Keratinocyte (primary cell): ENCODE results near the gene TAS2R5. TPM values are rescaled to one million over a fixed set of nuclear protein-coding genes. Genes with fewer than 3 reads are reported as not detected.

Source experiments
- DNase-seq: peaks from one replicate; pipeline ENCODE4 v3.0.0-alpha.2; 2011; ENCODE audit warnings: low read depth, missing footprints, low spot score
- FAIRE-seq: peaks from 2 replicates; lab custom pipeline; 2011; peaks lifted over from hg19 to GRCh38; lab: Jason Lieb, UNC
- H2AFZ ChIP-seq: 2 replicates; pipeline ENCODE4 v1.6.0; 2012; ENCODE audit warnings: low read length, control low read depth, inconsistent platforms; ENCODE audit not compliant: control insufficient read depth
- H3K27ac ChIP-seq: 2 replicates; pipeline ENCODE4 v1.5.1; 2011; ENCODE audit warnings: low read length; ENCODE audit not compliant: control insufficient read depth, insufficient read depth
- H3K27me3 ChIP-seq: 3 replicates; pipeline ENCODE4 v1.6.0; 2011; ENCODE audit warnings: low read length; ENCODE audit not compliant: control insufficient read depth, insufficient read depth; ENCODE audit errors: extremely low read depth
- H3K36me3 ChIP-seq, 2 experiments: 2 replicates in 1 of 2; 3 replicates in 1 of 2; pipeline ENCODE4 v1.5.1; 2011; ENCODE audit warnings: low read length in 2 of 2, mild to moderate bottlenecking in 1 of 2; ENCODE audit not compliant: control insufficient read depth in 2 of 2, insufficient read depth in 2 of 2; ENCODE audit errors: extremely low read depth in 1 of 2
- H3K4me1 ChIP-seq: 3 replicates; pipeline ENCODE4 v1.5.1; 2011; ENCODE audit warnings: low read length; ENCODE audit not compliant: control insufficient read depth, insufficient read depth; ENCODE audit errors: extremely low read depth
- H3K4me2 ChIP-seq: 3 replicates; pipeline ENCODE4 v1.6.0; 2011; ENCODE audit warnings: low read depth, low read length; ENCODE audit not compliant: control insufficient read depth, insufficient read depth; ENCODE audit errors: extremely low read depth
- H3K4me3 ChIP-seq, 3 experiments: fragments of 200-600 bp in 1 of 3; sonication (generic) in 1 of 3; 2 replicates in 2 of 3; 3 replicates in 1 of 3; pipeline ENCODE4 v1.5.1; 2011 to 2016; ENCODE audit warnings: low read length in 3 of 3, mild to moderate bottlenecking in 3 of 3, control low read depth in 2 of 3, inconsistent platforms in 1 of 3, low read depth in 1 of 3, mixed read lengths in 1 of 3, mixed run types in 1 of 3, moderate library complexity in 1 of 3; ENCODE audit not compliant: control insufficient read depth in 2 of 3, insufficient read depth in 2 of 3; ENCODE audit errors: extremely low read depth in 1 of 3
- H3K79me2 ChIP-seq: 2 replicates; pipeline ENCODE4 v1.6.0; 2012; ENCODE audit warnings: low read length; ENCODE audit not compliant: control insufficient read depth, insufficient read depth
- H3K9ac ChIP-seq: 3 replicates; pipeline ENCODE4 v1.6.0; 2011; ENCODE audit warnings: low read length; ENCODE audit not compliant: control insufficient read depth, insufficient read depth; ENCODE audit errors: extremely low read depth
- H3K9me1 ChIP-seq: 3 replicates; pipeline ENCODE4 v1.6.0; 2011; ENCODE audit warnings: low read length; ENCODE audit not compliant: control insufficient read depth, insufficient read depth; ENCODE audit errors: extremely low read depth
- H3K9me3 ChIP-seq: 2 replicates; pipeline ENCODE4 v1.5.1; 2012; ENCODE audit warnings: low read depth, low read length; ENCODE audit not compliant: control insufficient read depth
- H4K20me1 ChIP-seq: 3 replicates; pipeline ENCODE4 v1.6.0; 2011; ENCODE audit warnings: low read length; ENCODE audit not compliant: control insufficient read depth, insufficient read depth; ENCODE audit errors: extremely low read depth
- EZH2 ChIP-seq: IDR thresholded peaks from one replicate; pipeline ENCODE4 v1.6.1; 2012; ENCODE audit warnings: inconsistent platforms, mild to moderate bottlenecking, low read length, moderate library complexity
- dilution Hi-C: fragments of 300-500 bp; cut with MboI; formaldehyde crosslinking; loops from one replicate; pipeline ENCODE4 v1.7.0; 2020; ENCODE audit warnings: low sequenced_read_pairs; ENCODE audit not compliant: extremely low pct_ligation_motif_present
- polyA plus RNA-seq, 5 experiments: library from polyadenylated mRNA; depleted of rRNA in 3 of 5; stranded (reverse) in 3 of 5; stranded (forward) in 1 of 5; unstranded in 1 of 5; fragments of >200 nt; gene quantifications; 1 replicate in 1 of 5; 2 replicates in 3 of 5; 3 replicates in 1 of 5; pipeline versions ENCODE4 v1.2.1 to v1.2.3, GENCODE V29; 2011 to 2012; ENCODE audit warnings: missing spikeins in 2 of 5, low read depth in 1 of 5, low replicate concordance in 1 of 5
- TF ChIP-seq, protein P1 (sequence below), 3 experiments: IDR thresholded peaks in 1 of 3; conservative IDR thresholded peaks in 1 of 3; optimal IDR thresholded peaks in 1 of 3; 2 replicates in 2 of 3; 3 replicates in 1 of 3; pipeline versions ENCODE3 to v1.5.1; 2011; ENCODE audit warnings: low read length in 3 of 3, mild to moderate bottlenecking in 3 of 3, moderate library complexity in 2 of 3, control low read depth in 1 of 3, inconsistent platforms in 1 of 3; ENCODE audit not compliant: insufficient read depth in 2 of 3; ENCODE audit errors: extremely low read depth in 1 of 3

Gene TAS2R5
- polyA plus RNA-seq, 1 donor (not counting 4 experiments of a cell fraction or from before 2014, with no cell fraction given): 2.0 TPM

DNA sequence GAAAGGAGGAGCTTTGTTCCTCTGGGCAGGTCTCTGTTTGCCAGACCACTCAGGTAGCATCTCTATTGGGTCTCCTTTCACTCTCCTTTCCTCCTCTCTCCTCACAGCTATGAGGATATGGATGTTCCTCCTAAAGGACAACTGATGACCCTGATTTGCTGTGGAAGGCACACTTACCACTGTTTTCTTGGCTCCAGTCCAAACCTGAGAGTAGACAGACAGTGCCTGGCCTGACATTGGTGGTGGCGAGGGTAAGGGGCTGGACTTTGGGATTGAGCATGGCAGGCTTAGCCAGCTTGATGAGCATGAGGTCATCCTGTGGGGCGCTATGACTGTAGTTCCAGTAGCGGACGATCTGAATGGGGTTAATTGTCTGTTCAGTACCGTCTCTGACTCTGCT is 47.7 kb downstream of the TAS2R5 start:
- no peaks in the 10 kb centered on the region for H4K20me1 ChIP-seq
- H3K9me1 ChIP-seq: no peaks in the 10 kb centered on the region
- no peaks in the 10 kb centered on the region for H3K4me1 ChIP-seq
- no peaks in the 10 kb centered on the region for H3K27me3 ChIP-seq
- FAIRE-seq: no peak
- no peaks in the 10 kb centered on the region for H3K79me2 ChIP-seq
- DNase-seq: no peak
- H3K36me3 ChIP-seq: no peaks in the 10 kb centered on the region
- H3K4me3 ChIP-seq: no peak overlapping the region
- no peak overlapping the region for H3K4me2 ChIP-seq
- H2AFZ ChIP-seq: no peak overlapping the region
- dilution Hi-C loops: no loop called here
- no peaks in the 10 kb centered on the region for H3K9me3 ChIP-seq
- H3K9ac ChIP-seq: no peak overlapping the region
- no peak for TF ChIP-seq EZH2
- TF ChIP-seq, protein P1, sequence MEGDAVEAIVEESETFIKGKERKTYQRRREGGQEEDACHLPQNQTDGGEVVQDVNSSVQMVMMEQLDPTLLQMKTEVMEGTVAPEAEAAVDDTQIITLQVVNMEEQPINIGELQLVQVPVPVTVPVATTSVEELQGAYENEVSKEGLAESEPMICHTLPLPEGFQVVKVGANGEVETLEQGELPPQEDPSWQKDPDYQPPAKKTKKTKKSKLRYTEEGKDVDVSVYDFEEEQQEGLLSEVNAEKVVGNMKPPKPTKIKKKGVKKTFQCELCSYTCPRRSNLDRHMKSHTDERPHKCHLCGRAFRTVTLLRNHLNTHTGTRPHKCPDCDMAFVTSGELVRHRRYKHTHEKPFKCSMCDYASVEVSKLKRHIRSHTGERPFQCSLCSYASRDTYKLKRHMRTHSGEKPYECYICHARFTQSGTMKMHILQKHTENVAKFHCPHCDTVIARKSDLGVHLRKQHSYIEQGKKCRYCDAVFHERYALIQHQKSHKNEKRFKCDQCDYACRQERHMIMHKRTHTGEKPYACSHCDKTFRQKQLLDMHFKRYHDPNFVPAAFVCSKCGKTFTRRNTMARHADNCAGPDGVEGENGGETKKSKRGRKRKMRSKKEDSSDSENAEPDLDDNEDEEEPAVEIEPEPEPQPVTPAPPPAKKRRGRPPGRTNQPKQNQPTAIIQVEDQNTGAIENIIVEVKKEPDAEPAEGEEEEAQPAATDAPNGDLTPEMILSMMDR (optimal IDR thresholded peaks at IDR 0.05 in 1 of 3, IDR thresholded peaks at IDR 0.05 in 1 of 3, conservative IDR thresholded peaks at IDR 0.05 in 1 of 3; ENCODE audit: extremely low read depth in 1 of 3, insufficient read depth in 2 of 3, low read length in 3 of 3): no peak
- no peak overlapping the region for H3K27ac ChIP-seq

DNA sequence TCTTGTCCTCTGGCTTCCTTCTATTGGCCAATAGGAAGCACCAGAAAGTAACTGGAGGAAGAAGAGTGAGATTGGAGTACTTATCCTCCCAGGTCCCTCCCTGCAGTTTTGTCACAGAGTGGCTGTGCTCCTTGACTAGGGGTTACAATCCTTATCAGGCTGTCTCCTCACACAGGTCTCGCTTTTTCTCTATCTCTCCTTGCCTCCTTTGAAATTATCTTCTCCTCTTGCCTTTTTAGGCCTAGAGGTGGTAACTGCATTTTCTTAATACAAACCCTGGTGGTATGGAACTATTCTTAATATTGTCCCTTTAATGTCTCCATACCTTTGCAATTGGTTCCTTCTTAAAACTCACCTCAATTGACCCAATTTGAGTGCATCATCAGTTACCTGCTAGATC is 48.6 kb downstream of the TAS2R5 start:
- Histone ChIP-seq H3K9me3 (no peaks in the 10 kb centered on the region), H3K9me1 (no peaks in the 10 kb centered on the region), H3K4me3 (no peak overlapping the region), H2AFZ (no peak overlapping the region), H3K27me3 (no peaks in the 10 kb centered on the region), H3K9ac (no peak overlapping the region), H3K4me2 (no peak overlapping the region), H3K79me2 (no peaks in the 10 kb centered on the region), H3K27ac (no peak overlapping the region), H3K4me1 (no peaks in the 10 kb centered on the region), H3K36me3 (no peaks in the 10 kb centered on the region), H4K20me1 (no peaks in the 10 kb centered on the region)
- no peak for DNase-seq
- dilution Hi-C loops: no loop called here
- TF ChIP-seq EZH2: no peak
- TF ChIP-seq, protein P1 (optimal IDR thresholded peaks at IDR 0.05 in 1 of 3, IDR thresholded peaks at IDR 0.05 in 1 of 3, conservative IDR thresholded peaks at IDR 0.05 in 1 of 3; ENCODE audit: extremely low read depth in 1 of 3, insufficient read depth in 2 of 3, low read length in 3 of 3): no peak
- FAIRE-seq: no peak
